ENCODE data around the gene SCGN. TPM values are rescaled to one million over a fixed set of nuclear protein-coding genes. Genes with fewer than 3 reads are reported as not detected.

SCGN gene
- total and polyA plus RNA-seq, 2 of the 4 experiments (the other 2 are of a cell fraction), result not detected

DNA sequence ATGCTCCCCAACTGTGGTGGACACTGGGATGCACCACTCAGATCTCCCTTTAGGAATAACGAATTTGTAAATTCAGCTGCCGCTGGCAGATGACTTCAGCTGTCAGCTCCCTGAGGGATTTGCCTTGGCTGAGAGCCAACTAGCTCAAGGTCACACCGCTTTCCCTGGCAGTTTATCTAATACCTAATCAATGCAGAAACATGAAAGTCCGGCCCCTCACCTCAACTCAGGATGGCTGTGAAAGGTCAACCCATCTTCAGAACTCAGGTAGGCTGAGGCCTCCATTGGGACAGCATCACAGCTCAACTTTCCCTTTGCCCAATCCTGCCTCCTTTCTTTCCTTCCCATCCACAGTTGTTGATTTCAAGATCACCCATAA, 22.8 kb upstream of the SCGN start:
- DNase-seq (no peak), ATAC-seq (ENCODE audit: low read depth) (no peak)
- Histone ChIP-seq H2AFZ (replicated peaks; ENCODE audit: low read length, poor library complexity) (no peak overlapping the region), H3K4me3 (ENCODE audit: insufficient read depth, low read depth, low read length) (no peak overlapping the region), H3K4me1 (ENCODE audit: control insufficient read depth, insufficient read depth, low read length) (no peaks in the 10 kb centered on the region), H3K27me3 (ENCODE audit: control insufficient read depth, insufficient read depth, low read length) (no peaks in the 10 kb centered on the region), H4K91ac (ENCODE audit: insufficient read depth, low read depth, low read length) (no peak overlapping the region), H2BK120ac (ENCODE audit: low read depth, low read length) (no peak overlapping the region), H3K14ac (replicated peaks; ENCODE audit: low read depth, low read length) (no peak overlapping the region), H3K9me1 (ENCODE audit: insufficient read depth, low read length) (no peaks in the 10 kb centered on the region), H2BK5ac (ENCODE audit: low read depth, low read length, poor library complexity, severe bottlenecking) (no peak overlapping the region), H2BK20ac (ENCODE audit: low read depth, low read length) (no peak overlapping the region), H3K56ac (ENCODE audit: extremely low read depth, insufficient read depth, low read length) (no peak overlapping the region), H3K27ac (ENCODE audit: insufficient read depth, low read length) (no peak overlapping the region), H4K20me1 (ENCODE audit: insufficient read depth, low read length) (no peaks in the 10 kb centered on the region), H2AK9ac (replicated peaks; ENCODE audit: low read depth, low read length, poor library complexity) (no peak overlapping the region), H3K4ac (ENCODE audit: low read depth, low read length) (no peak overlapping the region), H3K9ac (ENCODE audit: low read depth, low read length) (no peak overlapping the region), H3K4me2 (ENCODE audit: low read depth, low read length) (no peak overlapping the region), H2BK15ac (ENCODE audit: low read depth, low read length) (no peak overlapping the region), H3K9me3 (ENCODE audit: control insufficient read depth, insufficient read depth, low read length) (no peaks in the 10 kb centered on the region), H4K5ac (ENCODE audit: low read depth, low read length) (no peak overlapping the region), H3K79me1 (ENCODE audit: low read depth in 1 of 2, low read length in 2 of 2) (no peaks in the 10 kb centered on the region), H3K23ac (ENCODE audit: low read depth, low read length) (no peak overlapping the region), H3K18ac (ENCODE audit: low read depth, low read length) (no peak overlapping the region), H4K8ac (ENCODE audit: low read depth in 2 of 2, low read length in 2 of 2) (no peak overlapping the region), H3K36me3 (ENCODE audit: control insufficient read depth, insufficient read depth, low read length) (no peaks in the 10 kb centered on the region), H2AK5ac (ENCODE audit: low read depth, low read length) (no peak overlapping the region)
- ChIA-PET CTCF (no interaction called here), POLR2A (ENCODE audit: unreplicated experiment) (no interaction called here)
- no peak for TF ChIP-seq MXI1 (IDR thresholded peaks at IDR 0.05; ENCODE audit: borderline replicate concordance, low read depth, low read length)
- no peak for TF ChIP-seq USF2 (IDR thresholded peaks at IDR 0.05; ENCODE audit: low read depth, low read length)
- no peak for TF ChIP-seq CHD1 (IDR thresholded peaks at IDR 0.05; ENCODE audit: low read depth, low read length)
- no peak for TF ChIP-seq BHLHE40 (IDR thresholded peaks at IDR 0.05; ENCODE audit: low read depth, low read length)
- TF ChIP-seq FOS (IDR thresholded peaks at IDR 0.05; ENCODE audit: low read depth, low read length), result no peak
- no peak for TF ChIP-seq RFX5 (IDR thresholded peaks at IDR 0.05; ENCODE audit: low read depth, low read length)
- no peak for TF ChIP-seq NFE2L2 (IDR thresholded peaks at IDR 0.05; ENCODE audit: low read depth, low read length)
- TF ChIP-seq CTCF (conservative IDR thresholded peaks at IDR 0.05; ENCODE audit: low read depth, low read length), result no peak
- no peak for TF ChIP-seq MAZ (IDR thresholded peaks at IDR 0.05; ENCODE audit: borderline replicate concordance, low read depth, low read length)
- TF ChIP-seq MAFK (IDR thresholded peaks at IDR 0.05; ENCODE audit: low read depth, low read length), result no peak
- no peak for TF ChIP-seq POLR2A (IDR thresholded peaks at IDR 0.05; ENCODE audit: low read depth, low read length)
- TF ChIP-seq CEBPB (IDR thresholded peaks at IDR 0.05; ENCODE audit: low read depth, low read length), result no peak
- no peak for TF ChIP-seq SMC3 (IDR thresholded peaks at IDR 0.05; ENCODE audit: low read depth, low read length)
- WGBS, 2 experiments (ENCODE audit: extremely low coverage in 2 of 2, insufficient read length in 1 of 2), result no CpG with 5 or more reads among the region's 4 CpGs
- dilution Hi-C loops (cut with HindIII; ENCODE audit: low sequenced_read_pairs, unreplicated experiment) (no loop called here), intact Hi-C loops (cut with micrococcal nuclease) (no loop called here), in situ Hi-C loops (cut with MboI; ENCODE audit: low sequenced_read_pairs) (no loop called here)
- no TSS peak for BruUV-seq (replicated peaks)
